OCI-LY1 (cell line): ENCODE measurements around the gene WIPF1.

ENCODE experiments used
- EZH2 ChIP-seq: fragments of 200-600 bp; sonication (generic), shearing (Covaris generic); IDR thresholded peaks from 2 replicates; pipeline ENCODE4 v1.8.0; 2017; ENCODE audit warnings: borderline replicate concordance, mixed run types, mild to moderate bottlenecking, antibody characterized with exemption, low read length, moderate library complexity, mixed read lengths
- TF ChIP-seq, protein P1 (sequence below): fragments of 200-600 bp; sonication (generic), shearing (Covaris generic); IDR thresholded peaks from 2 replicates; pipeline ENCODE4 v1.5.1; 2017; ENCODE audit warnings: mild to moderate bottlenecking, antibody characterized with exemption, low read length, moderate library complexity, mixed read lengths

DNA sequence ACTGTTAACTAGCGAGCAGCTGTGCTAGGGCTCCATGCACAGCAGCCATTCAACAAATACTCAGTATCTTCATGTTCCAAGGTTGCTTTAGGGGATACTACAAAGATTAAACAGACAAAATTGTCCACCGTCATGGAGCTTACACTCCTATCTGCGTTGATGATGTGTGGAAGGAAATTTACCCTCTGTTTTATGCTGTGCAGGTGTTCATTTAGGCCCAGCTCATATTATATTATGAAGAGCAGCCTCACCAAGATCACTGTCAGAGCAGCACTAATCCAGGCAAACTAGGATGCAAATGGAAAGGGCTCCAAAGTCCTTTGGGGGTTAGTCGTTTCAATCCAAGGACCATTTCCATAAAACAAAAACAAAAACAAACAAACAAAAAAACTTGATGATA lies 13.4 kb upstream of the WIPF1 start:
- TF ChIP-seq, protein P1, sequence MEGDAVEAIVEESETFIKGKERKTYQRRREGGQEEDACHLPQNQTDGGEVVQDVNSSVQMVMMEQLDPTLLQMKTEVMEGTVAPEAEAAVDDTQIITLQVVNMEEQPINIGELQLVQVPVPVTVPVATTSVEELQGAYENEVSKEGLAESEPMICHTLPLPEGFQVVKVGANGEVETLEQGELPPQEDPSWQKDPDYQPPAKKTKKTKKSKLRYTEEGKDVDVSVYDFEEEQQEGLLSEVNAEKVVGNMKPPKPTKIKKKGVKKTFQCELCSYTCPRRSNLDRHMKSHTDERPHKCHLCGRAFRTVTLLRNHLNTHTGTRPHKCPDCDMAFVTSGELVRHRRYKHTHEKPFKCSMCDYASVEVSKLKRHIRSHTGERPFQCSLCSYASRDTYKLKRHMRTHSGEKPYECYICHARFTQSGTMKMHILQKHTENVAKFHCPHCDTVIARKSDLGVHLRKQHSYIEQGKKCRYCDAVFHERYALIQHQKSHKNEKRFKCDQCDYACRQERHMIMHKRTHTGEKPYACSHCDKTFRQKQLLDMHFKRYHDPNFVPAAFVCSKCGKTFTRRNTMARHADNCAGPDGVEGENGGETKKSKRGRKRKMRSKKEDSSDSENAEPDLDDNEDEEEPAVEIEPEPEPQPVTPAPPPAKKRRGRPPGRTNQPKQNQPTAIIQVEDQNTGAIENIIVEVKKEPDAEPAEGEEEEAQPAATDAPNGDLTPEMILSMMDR, result no peak
- no peak for TF ChIP-seq EZH2
